ENCODE results near the gene SMYD1.

The SMYD1 gene

GRCh38 chr2:88055371-88056128 lies 12.1 kb upstream of the SMYD1 start, which contains the start of gene KRCC1:
KRCC1 (minus strand) TSS chr2:88055783; CDS start chr2:88028563, 27,220 bp downstream.
- in situ Hi-C loops (cut with HindIII; ENCODE audit: low sequenced_read_pairs) = loop anchor here (5.0 kb wide), 1 partner anchor 107 kb away; no protein-coding TSS in a partner anchor

- in situ Hi-C loops (cut with HindIII; ENCODE audit: low sequenced_read_pairs) = loop anchor here (5.0 kb wide), 1 partner anchor 105 kb away; no protein-coding TSS in a partner anchor
Measured at GRCh38 chr2:88057437-88057844, 10.2 kb upstream of the SMYD1 start.

DNA sequence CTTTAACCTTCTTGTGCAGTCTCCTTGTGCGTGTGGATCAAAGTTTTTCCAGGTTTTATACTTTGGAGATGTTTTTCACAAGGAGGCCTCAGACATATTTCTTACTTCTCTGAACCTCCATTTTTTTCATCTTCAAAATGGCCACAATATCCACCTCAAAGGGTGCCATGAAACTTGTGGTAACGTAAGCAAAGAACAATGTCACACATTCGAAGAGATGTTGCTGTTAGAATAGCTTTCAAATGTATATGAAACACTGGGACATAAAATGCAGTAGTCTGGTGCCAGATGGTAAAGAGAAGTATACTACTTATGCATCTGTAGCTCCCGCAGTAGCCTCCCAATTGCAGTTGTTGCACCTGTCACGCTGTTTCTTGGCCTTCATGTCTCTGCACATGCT lies 9.4 kb upstream of the SMYD1 start:
- in situ Hi-C loops (cut with HindIII; ENCODE audit: low sequenced_read_pairs) = loop anchor here (5.0 kb wide), 1 partner anchor 104 kb away; no protein-coding TSS in a partner anchor

- in situ Hi-C loops (cut with HindIII; ENCODE audit: low sequenced_read_pairs) = loop anchor here (5.0 kb wide), 1 partner anchor 102 kb away; no protein-coding TSS in a partner anchor
Measured at GRCh38 chr2:88059979-88060906, 7.4 kb upstream of the SMYD1 start.

DNA sequence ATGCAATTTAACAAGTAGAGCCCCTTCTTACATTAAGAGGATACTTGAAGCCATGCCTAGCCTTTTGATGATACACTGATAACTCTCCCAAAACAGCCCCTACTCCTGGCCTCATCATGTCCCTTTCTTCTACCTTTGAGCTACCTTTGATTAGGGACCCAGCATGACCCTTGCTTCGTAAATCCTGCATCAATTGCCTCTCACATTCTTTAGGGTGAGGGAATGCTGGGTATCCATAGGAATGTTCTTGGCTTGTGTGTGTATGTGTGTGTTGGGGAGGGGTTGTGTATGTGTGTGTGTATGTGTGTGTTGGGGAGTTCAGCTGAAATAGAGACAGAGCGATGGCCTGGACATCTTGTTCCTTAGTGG lies 6.7 kb upstream of the SMYD1 start:
- in situ Hi-C loops (cut with HindIII; ENCODE audit: low sequenced_read_pairs) = no loop called here

DNA sequence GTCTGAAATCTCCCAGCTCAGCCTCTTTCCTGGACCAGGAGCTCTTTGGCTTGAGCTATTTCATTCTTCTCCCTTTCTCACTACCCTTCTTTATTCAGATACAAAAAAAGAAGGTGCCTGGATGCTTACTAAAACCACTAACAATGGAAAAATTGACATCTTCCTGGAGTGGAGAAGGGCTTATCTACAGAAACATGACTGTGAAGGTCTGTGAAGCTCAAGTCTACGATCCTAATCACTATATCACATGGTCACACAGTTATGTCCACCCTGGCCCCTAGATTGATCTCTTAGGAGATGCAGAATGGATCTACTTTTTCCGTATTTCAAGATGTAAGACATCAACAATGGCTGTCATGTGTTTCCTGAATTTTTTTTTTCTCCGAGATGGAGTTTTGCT lies 6.3 kb upstream of the SMYD1 start:
- in situ Hi-C loops (cut with HindIII; ENCODE audit: low sequenced_read_pairs) = no loop called here

DNA sequence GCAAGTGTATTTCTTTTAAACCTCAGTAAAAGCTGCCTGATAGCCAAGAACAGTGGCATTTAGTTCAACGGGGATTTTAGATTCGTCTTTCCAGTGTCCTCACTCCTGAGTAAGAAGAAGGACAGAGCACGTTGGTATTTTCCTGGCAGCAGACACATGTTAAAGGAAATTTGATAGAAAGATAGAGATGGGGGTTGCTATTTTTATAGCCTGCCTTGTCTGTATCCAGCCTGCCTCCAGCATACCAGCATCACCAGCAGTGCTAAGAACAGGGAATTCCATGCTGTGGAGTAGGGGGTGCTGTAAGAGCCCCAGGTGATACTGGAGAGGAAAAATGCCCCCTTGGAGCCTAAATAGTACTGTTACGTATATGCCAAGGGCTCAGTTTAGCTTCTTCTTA lies 1.1 kb upstream of the SMYD1 start:
- in situ Hi-C loops (cut with HindIII; ENCODE audit: low sequenced_read_pairs) = no loop called here

- in situ Hi-C loops (cut with HindIII; ENCODE audit: low sequenced_read_pairs) = no loop called here
Measured at GRCh38 chr2:88067189-88067588, 436 bp upstream of the SMYD1 start.

- in situ Hi-C loops (cut with HindIII; ENCODE audit: low sequenced_read_pairs) = no loop called here
Measured at GRCh38 chr2:88068044-88068443, 419 bp downstream of the SMYD1 start.

GRCh38 chr2:88069117-88069516 lies 1.5 kb downstream of the SMYD1 start:
- in situ Hi-C loops (cut with HindIII; ENCODE audit: low sequenced_read_pairs) = no loop called here

DNA sequence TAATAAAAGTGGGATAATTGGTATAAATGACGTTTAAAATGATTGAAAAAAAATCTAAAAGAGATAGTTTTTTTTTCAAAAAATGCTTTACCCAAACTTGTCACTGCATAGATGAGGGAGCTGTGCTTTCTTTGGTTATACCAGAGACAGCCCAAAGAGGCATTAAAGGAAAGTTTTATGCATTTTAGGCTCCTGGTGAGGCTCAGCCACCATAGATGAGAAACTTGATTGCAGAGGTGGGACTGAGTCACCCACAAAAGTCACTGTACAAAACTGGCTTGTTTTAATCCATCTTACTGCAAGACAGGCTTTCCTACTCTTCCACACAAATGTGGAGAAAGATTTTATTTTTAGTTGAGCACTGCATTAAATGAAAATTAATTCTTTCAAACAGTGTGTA lies 2.4 kb downstream of the SMYD1 start:
- in situ Hi-C loops (cut with HindIII; ENCODE audit: low sequenced_read_pairs) = no loop called here

DNA sequence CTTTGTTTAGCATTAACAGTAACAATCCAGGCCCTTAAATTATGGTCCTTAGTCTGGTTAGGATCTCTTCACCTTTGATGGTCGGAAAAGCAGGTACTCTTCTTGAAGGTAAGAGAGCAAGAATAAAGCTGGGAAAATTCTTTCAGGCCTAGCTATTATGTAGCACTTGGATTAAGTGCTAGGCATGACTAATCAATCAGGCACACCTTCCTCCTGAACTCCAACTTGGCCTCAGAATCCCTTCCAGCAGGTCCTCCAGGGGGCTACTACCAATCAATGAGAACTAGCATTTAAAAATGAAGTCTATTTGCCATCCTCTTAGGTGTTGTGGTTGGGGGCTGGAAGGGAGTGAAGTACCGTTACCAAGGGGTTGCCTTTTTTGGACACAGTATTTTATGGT lies 3.7 kb downstream of the SMYD1 start:
- in situ Hi-C loops (cut with HindIII; ENCODE audit: low sequenced_read_pairs) = no loop called here

DNA sequence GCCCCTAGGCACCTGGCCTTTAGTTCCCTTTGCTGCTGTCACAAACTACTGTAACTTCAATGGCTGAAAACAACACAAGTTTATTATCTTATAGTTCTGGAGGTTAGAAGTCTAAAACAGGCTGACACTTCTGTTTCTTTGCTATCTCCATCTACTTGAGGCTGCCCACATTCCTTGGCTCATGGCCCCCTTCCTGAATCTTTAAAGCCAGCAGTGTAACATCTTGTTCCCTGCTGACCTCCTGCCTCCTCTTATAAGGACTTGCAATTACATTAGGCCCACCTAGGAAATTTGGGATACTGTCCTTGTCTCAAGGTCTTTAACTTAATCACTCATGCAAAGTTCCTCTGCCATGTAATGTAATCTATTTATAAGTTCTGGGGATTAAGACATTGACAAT lies 6.5 kb downstream of the SMYD1 start:
- in situ Hi-C loops (cut with HindIII; ENCODE audit: low sequenced_read_pairs) = no loop called here

- in situ Hi-C loops (cut with HindIII; ENCODE audit: low sequenced_read_pairs) = no loop called here
Measured at GRCh38 chr2:88074854-88075292, 7.2 kb downstream of the SMYD1 start.

GRCh38 chr2:88077080-88077479 lies 9.5 kb downstream of the SMYD1 start:
- in situ Hi-C loops (cut with HindIII; ENCODE audit: low sequenced_read_pairs) = no loop called here

DNA sequence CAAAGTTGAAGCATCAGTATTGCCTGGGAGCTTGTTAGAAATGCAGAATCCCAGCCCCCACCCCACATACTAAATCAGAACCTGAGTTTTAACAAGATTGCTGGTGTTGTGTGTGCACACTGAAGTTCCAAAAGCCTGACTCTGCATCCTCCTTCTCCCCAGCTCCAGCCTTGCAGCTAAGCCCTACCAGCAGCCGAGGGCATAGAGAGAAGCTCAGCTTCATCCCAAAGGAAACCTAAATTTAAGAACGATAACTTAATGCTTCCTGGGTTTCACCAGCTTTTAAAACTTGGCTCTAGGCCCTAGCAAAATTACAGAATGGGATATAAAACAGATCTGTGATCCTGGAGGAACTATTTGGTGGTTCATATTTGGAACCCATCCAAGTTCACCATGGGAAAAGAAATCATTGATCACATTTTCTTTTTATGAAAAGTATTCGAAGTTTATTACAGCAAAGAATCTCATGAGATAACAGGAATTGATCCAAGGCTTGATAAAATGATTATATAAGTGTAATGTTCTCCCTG lies 11.1 kb downstream of the SMYD1 start:
- in situ Hi-C loops (cut with HindIII; ENCODE audit: low sequenced_read_pairs) = no loop called here

- in situ Hi-C loops (cut with HindIII; ENCODE audit: low sequenced_read_pairs) = no loop called here
Measured at GRCh38 chr2:88080545-88080944, 12.9 kb downstream of the SMYD1 start.

GRCh38 chr2:88081924-88082608 lies 14.4 kb downstream of the SMYD1 start:
- in situ Hi-C loops (cut with HindIII; ENCODE audit: low sequenced_read_pairs) = no loop called here

DNA sequence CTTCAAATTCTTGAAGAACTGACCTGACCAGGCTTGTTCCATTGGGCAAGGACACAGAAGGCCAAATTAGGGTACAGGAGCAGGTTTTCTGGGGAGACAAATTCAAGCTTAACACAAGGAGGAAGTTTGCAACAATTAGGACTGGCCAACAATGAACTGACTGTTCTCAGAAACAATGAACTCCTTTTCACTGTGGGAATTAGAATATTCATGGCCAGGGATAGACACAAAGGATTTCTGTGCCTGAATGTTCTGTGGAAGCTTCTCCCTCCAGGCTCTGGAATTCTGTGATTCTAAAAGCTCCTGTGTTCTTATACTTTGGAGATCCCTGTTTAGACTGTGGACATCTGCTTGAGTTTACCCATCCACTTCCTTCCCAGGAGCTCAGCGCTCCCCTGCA lies 15.2 kb downstream of the SMYD1 start:
- in situ Hi-C loops (cut with HindIII; ENCODE audit: low sequenced_read_pairs) = no loop called here

DNA sequence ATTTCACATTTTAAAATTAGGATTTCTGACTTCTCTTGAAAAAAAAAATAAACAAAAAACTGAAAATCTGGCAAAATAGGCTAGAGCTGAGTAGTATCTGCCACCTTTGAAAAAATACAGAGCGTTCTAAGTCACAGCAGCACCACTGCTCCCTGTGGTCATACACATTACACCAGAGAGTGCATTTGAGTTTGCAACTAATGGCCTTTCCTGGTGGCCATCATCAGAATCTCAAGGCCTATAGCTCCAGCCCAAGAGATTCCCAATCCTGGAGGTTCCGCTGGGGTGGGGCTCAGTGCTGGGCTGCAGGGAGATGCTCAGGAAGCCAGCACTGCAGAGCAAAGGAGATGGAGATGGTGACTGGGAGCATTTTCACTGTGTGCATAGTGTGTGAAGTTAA lies 17.5 kb downstream of the SMYD1 start:
- in situ Hi-C loops (cut with HindIII; ENCODE audit: low sequenced_read_pairs) = no loop called here

DNA sequence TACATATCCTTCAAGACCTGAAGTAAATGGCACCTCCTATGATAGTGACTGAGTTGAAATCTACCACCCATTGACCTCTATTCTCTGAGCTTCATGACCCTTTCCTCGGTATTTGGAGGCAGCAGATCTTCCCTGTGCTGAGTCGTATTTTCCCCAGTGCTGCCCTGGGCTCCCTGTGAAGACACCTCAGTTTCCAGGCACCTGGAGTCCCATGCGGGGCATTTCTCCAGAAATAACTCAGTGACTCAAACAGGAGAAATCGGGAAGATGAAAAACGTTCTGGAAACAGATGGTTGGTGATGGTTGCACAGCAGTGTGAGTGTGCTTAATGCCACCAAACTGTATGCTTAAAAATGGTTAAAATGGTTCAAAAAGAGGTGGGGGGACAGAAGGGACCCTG lies 18.0 kb downstream of the SMYD1 start:
- in situ Hi-C loops (cut with HindIII; ENCODE audit: low sequenced_read_pairs) = no loop called here

Measured in endothelial cell of hepatic sinusoid (primary cell).